GM12872 (cell line): ENCODE measurements around the gene NAALAD2.
A peak's percentile ranks its signal among the peaks of the same experiment; 100 is the strongest.

ENCODE experiments used
- CTCF ChIP-seq: IDR thresholded peaks from 3 replicates; pipeline ENCODE4 v1.5.1; 2011; ENCODE audit warnings: low read depth, mild to moderate bottlenecking, low read length, moderate library complexity; ENCODE audit not compliant: insufficient read depth

NAALAD2 gene

GRCh38 chr11:90204832-90205646 lies 70.6 kb downstream of the NAALAD2 start:
- TF ChIP-seq CTCF: peak; percentile 84

GRCh38 chr11:90208857-90209256 lies 74.4 kb downstream of the NAALAD2 start:
- TF ChIP-seq CTCF: no peak

- TF ChIP-seq CTCF: no peak
These were observed 78.9 kb downstream of the NAALAD2 start for GRCh38 chr11:90213322-90213721.

- TF ChIP-seq CTCF: no peak
These were observed 82.1 kb downstream of the NAALAD2 start for GRCh38 chr11:90216611-90217010.

- no peak for TF ChIP-seq CTCF
These were observed 84.1 kb downstream of the NAALAD2 start for GRCh38 chr11:90218606-90219005.

- TF ChIP-seq CTCF: no peak
These were observed 85.0 kb downstream of the NAALAD2 start for GRCh38 chr11:90219438-90219837.

- TF ChIP-seq CTCF: no peak
These were observed 85.9 kb downstream of the NAALAD2 start for GRCh38 chr11:90220391-90220790.
